HG03457 (cell line): ENCODE results near the gene PRKCE.
A peak's percentile ranks its signal among the peaks of the same experiment; 100 is the strongest.

ENCODE experiments used
- ATAC-seq: cut with Tn5 transposase; IDR thresholded peaks from one replicate; pipeline ENCODE4 v1.9.1; 2021; ENCODE audit warnings: moderate number of reproducible peaks; ENCODE audit not compliant: unreplicated experiment

Gene PRKCE

GRCh38 chr2:45952591-45952990 lies 301.1 kb downstream of the PRKCE start:
- ATAC-seq = no peak

- no peak for ATAC-seq
Measured at GRCh38 chr2:45953376-45954027, 302.0 kb downstream of the PRKCE start.

GRCh38 chr2:45954233-45954850 lies 302.9 kb downstream of the PRKCE start:
- no peak for ATAC-seq

- no peak for ATAC-seq
Measured at GRCh38 chr2:45957533-45958227, 306.2 kb downstream of the PRKCE start.

- ATAC-seq = no peak
Measured at GRCh38 chr2:45960057-45960863, 308.8 kb downstream of the PRKCE start.

- no peak for ATAC-seq
Measured at GRCh38 chr2:45962177-45962921, 310.9 kb downstream of the PRKCE start.

GRCh38 chr2:45963816-45964215 lies 312.3 kb downstream of the PRKCE start:
- ATAC-seq = no peak

GRCh38 chr2:45964223-45964841 lies 312.9 kb downstream of the PRKCE start:
- ATAC-seq = no peak

- ATAC-seq = no peak
Measured at GRCh38 chr2:45964906-45965305, 313.4 kb downstream of the PRKCE start.

GRCh38 chr2:45965871-45966498 lies 314.5 kb downstream of the PRKCE start:
- no peak for ATAC-seq

GRCh38 chr2:45968946-45969584 lies 317.6 kb downstream of the PRKCE start:
- ATAC-seq = no peak

- no peak for ATAC-seq
Measured at GRCh38 chr2:45973426-45973825, 322.0 kb downstream of the PRKCE start.

- ATAC-seq = no peak
Measured at GRCh38 chr2:45974056-45974455, 322.6 kb downstream of the PRKCE start.

GRCh38 chr2:45974762-45975408 lies 323.4 kb downstream of the PRKCE start:
- peak; percentile 55 for ATAC-seq

GRCh38 chr2:45975752-45976517 lies 324.5 kb downstream of the PRKCE start:
- no peak for ATAC-seq

- no peak for ATAC-seq
Measured at GRCh38 chr2:45978302-45978859, 326.9 kb downstream of the PRKCE start.

GRCh38 chr2:45979065-45979464 lies 327.6 kb downstream of the PRKCE start:
- ATAC-seq = no peak
